ENCODE measurements around the gene CCDC201. TPM values are rescaled to one million over a fixed set of nuclear protein-coding genes. Genes with fewer than 3 reads are reported as not detected.
"Not testable (repeated sequence)": the region's sequence is repeated elsewhere in the genome, so short reads cannot be mapped to it uniquely, and the experiment has no call there.

CCDC201 gene
- total RNA-seq, 1 donor from 2014 or later: not detected

DNA sequence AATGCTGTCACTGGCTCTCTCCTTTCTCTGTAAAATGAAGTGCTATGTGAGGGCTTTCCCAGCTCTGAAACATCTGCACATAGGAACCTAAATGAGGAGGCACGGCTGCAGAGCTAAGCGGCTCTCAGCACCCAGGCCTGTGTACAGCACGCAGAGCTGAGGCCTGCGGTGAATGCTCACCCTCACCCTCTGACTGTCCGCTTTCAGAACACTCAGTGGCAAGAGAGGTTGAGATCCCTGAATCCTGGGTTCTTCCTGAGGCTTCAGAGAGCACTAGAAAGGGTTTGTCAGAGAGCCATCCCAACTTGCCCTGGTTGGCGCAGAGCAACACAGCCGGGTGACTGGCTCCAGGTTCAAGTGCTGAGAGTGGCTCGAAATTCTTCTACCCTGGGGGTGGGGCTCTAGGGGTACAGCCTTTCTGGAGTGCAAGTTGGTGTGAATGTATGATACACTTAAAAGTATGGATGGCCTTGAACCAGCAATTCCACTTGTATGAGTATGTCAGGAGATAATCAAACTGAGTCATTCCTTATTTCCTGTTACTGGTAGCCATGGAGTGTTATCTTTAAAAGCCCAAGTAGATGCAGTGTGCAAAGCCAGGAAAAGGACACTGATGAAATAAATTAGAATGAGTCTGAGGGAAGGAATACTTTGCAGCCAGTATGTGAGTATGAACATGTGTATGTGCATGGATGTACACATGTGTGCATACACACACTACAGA, 1.7 kb upstream of the CCDC201 start:
- DNase-seq (ENCODE audit: low read depth in 2 of 2): peak; percentile 50 to 82

DNA sequence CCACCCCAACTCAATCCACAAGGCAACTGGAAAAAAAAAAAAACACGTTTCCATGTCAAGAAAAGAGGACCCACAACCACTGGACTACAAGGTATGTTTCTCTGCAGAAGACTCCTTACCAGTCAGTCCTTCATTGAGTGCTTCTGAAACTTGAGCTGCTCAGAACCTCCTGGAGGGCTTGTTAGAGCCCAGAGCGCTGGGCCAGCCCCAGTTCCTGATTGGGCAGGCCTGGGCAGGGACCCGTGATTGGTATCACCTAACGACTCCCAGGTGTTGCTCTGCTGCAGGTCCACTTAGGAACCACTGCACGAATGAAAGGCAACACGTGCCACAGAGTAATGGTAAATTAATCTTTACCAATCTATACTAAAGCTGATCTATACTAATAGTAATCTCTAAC, 473 bp upstream of the CCDC201 start:
- no peak for DNase-seq (ENCODE audit: low read depth in 2 of 2)

DNA sequence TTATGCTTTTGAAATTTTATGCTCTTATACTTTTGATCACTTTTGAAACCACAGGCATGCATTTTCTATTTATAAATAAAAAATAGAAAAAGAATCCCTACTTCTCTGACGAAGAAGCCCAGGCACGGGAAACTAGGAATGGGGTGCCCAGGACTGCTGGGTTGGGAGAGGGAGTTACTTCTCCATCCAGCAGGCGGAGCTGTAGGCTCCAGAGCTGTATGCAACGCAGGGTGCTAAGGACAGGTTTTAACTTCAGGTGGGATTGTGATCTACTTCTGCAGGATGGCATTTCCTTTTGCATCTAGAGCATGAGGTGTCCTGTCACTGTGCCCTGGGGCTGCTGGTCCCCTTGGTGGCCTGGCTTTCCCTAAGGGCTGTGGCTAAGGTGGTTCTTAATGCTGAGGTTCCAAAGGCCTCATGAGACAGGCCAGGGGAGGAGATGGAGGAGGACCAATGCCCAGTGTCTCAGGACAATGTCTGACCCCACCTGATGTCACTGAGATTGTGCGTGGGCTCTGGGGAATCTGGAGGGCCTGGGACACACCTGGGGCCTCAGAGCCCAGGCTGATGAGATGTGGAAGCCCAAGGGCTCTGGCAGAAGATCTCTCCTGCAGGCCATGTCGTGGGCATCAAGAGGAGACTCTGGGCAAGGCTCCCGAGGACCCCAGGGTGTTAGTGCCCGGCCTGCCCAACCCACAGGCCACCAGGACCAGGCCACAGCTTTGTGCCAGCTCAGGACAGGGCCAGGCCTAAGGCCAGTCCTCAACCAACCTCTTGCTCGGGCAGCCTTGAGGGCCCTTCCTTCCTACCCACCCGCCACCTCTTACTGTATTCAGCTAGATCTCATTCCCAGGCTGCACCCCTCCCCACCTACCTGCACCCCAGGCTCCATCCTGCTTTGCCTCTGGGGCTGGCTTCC, 507 bp downstream of the CCDC201 start:
- DNase-seq (ENCODE audit: low read depth in 2 of 2): peak; percentile 15 to 35

DNA sequence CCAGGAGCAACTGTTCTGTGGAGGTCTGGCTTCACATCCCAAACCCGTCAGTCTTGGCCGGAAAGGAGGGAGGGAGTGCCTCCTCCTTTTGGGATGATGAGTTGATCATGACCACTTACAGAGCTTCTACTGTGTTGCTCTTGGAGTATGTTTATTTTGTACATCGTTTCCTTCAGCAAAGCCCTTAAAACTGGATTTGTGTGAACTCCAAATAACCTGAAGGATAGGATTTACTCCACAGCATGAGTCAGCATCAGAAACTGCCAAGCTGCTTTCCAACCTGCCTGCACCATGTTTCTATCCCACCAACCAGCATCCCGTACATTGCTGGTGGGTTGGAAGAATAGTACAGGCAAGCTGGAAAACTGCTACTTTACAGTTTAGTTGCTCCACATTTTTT, 3.5 kb downstream of the CCDC201 start:
- no peak for DNase-seq (ENCODE audit: low read depth in 2 of 2)

DNA sequence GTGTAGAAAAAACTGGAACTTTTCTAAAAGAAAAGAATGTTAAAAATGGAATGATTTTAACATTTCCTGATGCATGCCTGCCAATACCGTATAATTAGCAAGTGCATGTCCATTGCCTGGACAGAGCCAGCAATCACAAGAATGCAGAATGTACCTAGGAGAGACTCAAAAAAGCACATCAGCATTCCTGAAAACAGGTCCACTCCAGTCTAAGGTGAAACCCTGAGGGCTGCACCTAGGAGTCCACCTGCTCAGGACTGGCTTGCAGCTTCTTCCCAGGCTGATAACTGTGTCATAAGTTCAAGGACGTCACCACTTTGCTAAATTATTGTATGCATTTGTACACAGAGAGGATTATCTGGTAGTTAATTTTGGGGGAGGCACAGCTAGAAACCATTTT, 5.4 kb downstream of the CCDC201 start:
- DNase-seq (ENCODE audit: low read depth in 2 of 2): no peak

DNA sequence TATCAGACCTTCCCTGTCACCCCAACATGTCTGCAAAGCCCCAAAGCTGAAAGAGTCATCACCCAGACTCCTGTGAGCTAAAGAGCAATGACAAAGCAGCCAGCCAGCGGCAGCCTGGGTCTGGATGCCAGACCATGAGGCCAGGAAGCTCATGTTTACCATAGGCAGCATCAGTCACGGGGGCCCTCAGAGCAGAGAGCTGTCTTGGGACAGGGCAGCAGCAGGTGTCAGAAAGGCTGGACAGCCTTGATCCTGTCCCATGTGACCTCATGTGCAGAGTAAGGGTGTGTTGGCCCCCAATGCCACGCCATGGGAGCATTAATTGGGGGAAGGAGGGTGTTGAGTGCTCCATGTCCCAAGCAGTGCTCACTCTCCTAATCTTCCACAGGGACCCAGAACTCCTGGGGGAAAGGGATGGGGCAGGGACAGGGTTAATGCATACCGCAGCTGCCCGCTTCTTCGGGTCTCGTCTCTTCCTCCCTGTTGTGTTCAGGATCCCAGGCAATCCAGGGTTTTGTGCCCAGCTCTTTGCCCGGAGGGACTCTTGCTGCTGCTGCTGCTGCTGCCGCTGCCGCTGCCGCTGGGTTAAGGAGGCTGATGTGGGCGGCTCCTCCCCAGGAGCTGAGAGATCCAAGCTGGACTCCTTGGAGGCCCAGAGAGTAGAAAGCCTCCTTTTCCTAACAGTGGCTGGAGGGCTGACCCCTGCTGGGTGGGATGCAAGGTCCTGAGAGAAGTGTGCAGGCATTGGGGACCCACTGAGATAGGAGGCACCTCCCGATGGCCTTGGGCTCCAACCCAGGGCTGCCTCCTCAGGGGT, 7.1 kb downstream of the CCDC201 start:
- peak; percentile 12 to 28 for DNase-seq (ENCODE audit: low read depth in 2 of 2)

DNA sequence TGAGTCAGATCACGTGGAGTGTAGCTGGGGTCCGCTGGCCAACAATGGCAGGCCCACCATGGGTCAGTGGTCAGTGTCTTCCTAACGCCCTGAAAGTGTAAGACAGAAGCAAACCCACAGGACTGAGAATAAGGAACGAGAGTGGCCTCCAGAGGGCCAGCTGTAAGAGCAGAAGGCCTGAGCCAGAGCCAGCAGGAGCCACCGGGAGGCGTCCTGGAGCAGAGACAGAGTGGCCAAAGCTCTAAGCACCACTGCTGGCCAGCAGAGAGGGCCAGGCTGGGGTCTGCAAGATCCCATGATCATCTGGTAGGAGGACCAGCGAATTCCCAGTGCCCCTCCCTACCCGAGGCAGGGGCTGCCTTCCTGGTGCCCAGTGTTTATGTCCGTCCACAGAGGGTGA, 9.2 kb downstream of the CCDC201 start:
- no peak for DNase-seq (ENCODE audit: low read depth in 2 of 2)

DNA sequence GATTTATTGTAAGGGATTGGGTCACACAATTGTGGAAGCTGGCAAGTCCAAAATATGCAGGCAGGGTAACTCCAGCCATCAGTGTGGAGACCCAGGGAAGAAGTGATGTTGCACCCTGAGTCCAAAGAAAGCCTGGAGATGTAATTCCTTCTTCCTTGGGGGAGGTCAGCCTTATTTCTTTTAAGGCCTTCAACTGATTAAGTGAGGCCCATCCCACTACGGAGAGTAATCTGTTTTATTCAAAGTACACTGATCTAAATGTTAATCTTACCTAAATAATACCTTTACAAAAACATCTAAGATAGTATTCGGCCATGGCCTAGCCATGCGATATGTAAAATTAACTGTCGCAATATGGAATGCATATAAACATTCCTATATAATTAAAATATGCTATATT, 16.0 kb downstream of the CCDC201 start:
- DNase-seq (ENCODE audit: low read depth in 2 of 2): not testable (repeated sequence)

DNA sequence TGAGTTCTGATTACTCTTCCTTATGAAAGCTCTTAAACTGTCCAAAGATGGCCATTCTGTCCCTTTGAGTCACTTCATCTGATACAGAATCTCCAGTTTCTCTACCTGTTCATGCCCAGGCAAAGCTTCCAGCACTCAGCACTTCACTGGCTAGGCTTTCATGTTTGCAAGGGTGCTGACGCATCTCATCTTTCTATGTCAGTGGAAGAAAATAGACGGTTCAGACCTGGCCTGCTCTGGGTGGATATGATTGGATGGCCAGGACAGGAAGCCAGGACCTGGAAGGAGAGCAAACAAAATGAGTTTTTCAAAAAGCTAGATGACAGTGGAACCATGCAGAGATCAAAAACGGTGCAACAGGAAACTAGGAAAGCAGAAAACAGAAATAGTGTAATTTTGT, 17.2 kb downstream of the CCDC201 start:
- DNase-seq (ENCODE audit: low read depth in 2 of 2): not testable (repeated sequence)

DNA sequence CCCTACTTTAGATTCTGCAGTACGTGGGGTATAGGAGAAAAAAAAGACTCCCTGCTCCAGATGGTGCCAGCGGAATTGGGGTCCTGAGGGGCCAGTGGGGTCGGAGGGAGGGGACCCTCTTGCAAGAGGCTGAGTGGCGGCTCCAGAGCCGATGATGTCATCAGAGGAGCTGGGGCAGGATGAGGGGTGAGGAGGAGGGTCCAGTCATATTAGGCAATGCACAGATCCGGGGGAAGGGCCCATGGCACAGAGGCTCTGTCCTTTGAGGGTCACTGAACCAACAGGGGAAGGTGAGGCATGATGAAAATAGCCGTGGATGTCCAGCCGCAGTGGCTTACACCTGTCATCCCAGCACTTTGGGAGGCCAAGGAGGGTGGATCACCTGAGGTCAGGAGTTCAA, 19.4 kb downstream of the CCDC201 start:
- DNase-seq (ENCODE audit: low read depth in 2 of 2): not testable (repeated sequence)

DNA sequence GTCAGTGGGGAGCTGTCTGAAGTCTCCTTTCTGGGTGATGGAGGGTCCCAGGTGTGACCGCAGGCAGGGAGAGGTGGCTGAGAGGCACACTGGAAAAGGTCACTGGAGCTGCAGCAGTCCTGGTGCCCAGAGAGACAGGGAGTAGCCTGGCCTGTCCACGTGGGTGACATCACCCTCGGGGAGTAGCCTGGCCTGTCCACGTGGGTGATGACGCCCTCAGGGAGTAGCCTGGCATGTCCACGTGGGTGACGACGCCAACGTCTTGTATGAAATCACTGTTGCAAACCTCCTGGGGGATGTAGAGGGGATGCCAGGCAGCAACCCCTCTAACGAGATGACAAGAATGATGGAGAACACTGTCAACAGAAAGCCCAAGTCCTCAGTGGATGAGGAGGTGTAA, 19.9 kb downstream of the CCDC201 start:
- DNase-seq (ENCODE audit: low read depth in 2 of 2): not testable (repeated sequence)

DNA sequence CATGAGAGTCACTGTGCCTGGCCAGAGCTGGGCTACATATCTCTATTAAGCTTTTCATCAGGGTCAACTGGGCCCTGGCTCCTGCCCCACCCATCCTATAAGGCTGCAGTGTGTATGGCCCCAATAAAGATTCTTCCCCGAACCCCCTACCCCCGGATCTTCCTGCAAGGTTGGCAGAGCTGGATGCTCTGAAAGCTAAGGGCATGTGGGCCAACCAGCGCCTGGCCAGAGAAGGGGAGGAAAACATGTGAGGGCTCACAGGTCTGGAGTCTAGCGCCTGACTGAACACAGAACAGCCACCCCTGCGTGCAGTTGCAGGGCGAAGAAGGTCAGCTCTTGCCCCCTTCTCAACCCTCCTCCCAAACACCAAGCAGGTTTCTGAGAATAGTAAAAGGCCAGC, 24.1 kb downstream of the CCDC201 start:
- DNase-seq (ENCODE audit: low read depth in 2 of 2): not testable (repeated sequence)

DNA sequence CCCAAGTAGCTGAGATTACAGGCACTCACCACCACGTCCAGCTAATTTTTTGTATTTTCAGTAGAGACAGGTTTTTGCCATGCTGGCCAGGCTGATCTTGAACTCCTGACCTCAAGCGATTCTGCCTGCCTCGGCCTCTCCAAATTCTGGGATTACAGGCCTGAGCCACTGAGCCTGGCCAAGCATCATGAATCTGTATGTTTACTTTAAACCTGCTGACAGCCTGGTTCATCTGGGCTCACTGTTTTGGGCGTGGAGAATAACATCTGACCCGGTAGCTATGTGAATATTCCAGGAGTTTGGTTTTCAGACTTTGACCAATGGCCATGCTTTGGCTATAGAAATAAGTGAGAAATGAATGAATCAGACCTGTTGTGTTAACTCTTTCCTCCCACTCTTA, 26.3 kb downstream of the CCDC201 start:
- DNase-seq (ENCODE audit: low read depth in 2 of 2): not testable (repeated sequence)

DNA sequence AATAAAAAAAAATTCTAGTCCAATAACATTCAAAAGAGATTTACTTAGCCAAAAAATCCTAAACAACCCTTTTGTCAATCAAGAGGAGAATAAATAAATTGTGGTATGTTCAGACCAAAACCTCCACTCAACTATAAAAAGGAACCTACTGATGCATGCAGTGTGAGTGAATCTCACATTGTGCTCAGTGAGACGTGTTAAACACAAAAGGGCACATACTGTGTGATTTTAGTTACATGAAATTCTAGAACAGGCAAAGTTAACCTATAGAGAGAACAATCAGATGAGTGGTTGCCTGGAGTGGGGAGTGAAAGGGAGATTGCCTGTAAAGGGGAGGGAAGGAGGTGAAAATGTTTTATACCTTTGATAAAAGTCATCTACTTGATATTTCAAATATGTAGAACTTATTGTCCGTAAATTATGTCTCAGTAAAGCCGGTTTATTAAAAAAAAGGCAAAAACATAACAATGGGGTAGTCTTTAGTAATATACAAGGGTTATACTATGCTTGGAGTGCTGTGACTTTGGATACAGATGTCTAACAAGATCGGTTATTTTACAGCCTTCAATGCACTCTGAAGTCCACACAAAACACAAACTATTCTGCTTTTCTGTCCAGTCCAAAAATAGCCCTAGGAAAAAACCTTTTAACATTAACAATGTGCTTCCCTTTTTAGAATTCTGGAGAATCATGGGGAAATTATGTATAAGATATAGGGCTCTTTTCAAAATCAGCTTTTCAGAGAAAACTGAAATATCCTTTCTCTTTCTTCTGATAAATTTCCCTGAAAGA, 30.8 kb downstream of the CCDC201 start:
- not testable (repeated sequence) for DNase-seq (ENCODE audit: low read depth in 2 of 2)

DNA sequence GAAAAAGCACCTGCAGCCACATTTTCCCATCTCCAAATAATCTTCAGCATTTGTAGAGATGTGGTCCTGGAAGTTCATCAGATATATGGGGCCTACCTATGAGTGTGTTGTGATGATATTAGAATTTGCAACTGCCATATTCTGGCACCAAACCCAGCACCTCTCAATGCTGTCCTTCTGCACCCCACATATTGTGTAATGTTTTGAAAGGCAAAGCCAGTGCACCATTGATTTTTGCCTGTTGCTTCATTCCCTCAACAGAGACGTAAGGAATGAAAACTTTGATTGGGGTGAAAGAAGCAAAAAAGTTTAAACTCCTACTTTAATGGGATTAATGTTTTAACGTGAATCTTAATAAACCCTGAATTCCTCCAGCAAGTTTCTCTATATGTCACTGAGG, 34.0 kb downstream of the CCDC201 start:
- DNase-seq (ENCODE audit: low read depth in 2 of 2): not testable (repeated sequence)

DNA sequence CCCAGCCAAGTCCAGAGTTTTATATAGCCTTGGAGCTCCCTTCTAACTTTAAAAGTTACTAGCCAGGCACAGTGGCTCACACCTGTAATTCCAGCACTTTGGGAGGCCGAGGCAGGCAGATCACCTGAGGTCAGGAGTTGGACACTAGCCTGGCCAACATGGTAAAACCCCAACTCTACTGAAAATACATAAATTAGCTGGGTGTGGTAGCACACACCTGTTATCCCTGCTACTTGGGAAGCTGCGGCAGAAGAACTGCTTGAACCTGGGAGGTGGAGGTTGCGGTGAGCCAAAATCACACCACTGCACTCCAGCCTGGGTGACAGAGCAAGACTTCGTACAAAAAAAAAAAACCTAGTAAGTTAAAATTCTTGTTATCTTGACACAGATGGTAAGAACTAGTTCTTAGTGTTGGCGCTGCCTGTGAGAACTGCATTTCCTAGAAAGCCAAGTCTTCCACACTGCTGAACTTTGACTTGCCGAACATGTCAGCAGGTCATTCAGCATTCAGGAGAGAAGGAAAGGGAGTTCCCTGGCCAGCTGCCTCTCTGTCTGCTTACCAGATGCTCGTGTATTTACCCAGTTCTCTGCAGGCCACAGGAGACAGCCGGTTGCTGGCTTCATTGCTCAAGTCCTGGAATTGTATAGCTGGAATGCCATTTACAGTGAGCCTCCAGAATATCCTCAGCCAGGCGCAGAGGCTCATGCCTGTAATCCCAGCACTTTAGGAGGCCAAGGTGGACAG, 40.3 kb downstream of the CCDC201 start:
- DNase-seq (ENCODE audit: low read depth in 2 of 2): not testable (repeated sequence)

DNA sequence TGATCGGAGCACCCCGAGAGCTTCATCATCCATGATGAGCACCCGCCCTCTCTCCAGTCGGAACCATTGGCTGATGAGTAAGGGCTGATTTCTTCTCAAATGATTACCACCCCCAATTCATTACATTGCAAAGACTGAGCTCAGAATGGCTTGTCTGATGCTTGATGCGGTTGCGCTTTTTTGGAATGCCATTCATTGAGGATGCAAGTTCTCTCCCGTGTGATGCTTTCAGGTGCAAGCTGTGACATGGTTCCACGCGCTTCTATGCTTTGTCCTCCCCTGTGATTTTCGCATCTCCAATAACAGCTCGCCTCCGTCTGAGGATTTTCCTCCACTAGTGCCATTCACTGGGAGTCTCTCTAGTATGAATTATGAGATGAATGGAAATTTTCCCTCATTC, 43.0 kb downstream of the CCDC201 start:
- DNase-seq (ENCODE audit: low read depth in 2 of 2): not testable (repeated sequence)

DNA sequence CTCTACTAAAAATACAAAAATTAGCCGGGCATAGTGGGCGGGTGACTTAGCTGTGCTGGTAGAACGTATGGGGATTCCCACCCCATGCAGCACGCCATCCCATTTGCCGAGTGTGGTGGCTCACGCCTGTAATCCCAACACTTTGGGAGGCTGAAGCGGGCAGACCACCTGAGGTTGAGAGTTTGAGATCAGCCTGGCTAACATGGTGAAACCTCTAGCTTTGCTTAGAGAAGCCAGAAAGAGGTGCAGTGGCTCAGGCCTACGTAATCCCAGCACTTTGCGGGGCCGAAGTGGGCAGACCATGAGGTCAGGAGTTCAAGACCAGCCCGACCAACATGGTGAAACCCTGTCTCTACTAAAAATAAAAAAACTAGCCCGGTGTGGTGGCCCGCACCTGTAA, 45.2 kb downstream of the CCDC201 start:
- not testable (repeated sequence) for DNase-seq (ENCODE audit: low read depth in 2 of 2)

DNA sequence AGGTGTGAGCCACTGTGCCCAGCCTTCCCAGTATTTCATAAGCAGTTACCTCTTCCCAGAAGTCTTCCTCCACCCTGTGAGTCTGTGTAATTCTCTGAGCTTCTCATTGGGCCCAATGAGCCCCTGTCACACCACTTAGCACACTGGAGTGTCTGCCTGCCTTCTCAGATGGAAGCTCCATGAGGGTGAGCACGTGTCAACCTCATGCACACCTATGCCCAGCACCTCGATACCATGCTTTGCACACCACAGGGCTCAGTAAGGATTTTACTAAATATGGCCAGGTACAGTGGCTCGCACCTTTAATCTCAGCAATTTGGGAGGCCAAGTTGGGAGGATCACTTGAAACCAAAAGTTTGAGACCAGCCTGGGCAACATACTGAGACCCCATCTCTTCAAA, 46.3 kb downstream of the CCDC201 start:
- DNase-seq (ENCODE audit: low read depth in 2 of 2): not testable (repeated sequence)

DNA sequence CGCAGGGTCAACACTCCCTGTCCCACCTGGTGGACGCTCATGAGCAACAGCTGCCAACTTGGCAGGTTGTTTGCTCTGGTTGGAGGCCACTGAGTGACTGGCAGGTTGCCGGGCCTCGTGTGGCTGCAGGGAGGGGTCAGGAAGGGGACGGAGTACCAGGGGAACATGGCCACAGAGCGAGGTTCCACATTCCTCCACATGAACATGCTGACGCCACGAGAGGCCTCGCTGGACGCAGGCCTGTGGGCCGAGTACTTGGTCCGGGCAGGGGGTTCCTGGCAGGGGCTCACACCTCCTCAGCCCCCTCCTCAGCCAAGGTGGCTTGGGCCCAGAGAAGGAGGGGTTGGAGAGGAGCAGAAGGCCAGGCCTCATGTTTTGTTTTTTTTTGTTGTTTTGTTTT, 54.1 kb downstream of the CCDC201 start:
- DNase-seq (ENCODE audit: low read depth in 2 of 2): not testable (repeated sequence)

Data from lung microvascular endothelial cell (primary cell).